ENCODE results near the gene CCDC57. TPM values are rescaled to one million over a fixed set of nuclear protein-coding genes. Genes with fewer than 3 reads are reported as not detected.
A peak's percentile ranks its signal among the peaks of the same experiment; 100 is the strongest.

CCDC57 gene
- total and polyA plus RNA-seq, 9 of the 15 experiments (the other 6 are each of a cell fraction or from before 2014, with no cell fraction given): 0.83 to 36.2 (median 13.6) TPM

- TF ChIP-seq AFF1 (IDR thresholded peaks at IDR 0.05; ENCODE audit: low read depth in 1 of 2, partially characterized antibody in 2 of 2) (no peak), NR2C2 (CRISPR knock-in tag; IDR thresholded peaks at IDR 0.05) (no peak), NR2C2 (tag; IDR thresholded peaks at IDR 0.05) (peak; percentile 52; the same call in 1 of the 2 replicates), ARNT (IDR thresholded peaks at IDR 0.05) (no peak), HNRNPK (IDR thresholded peaks at IDR 0.05; ENCODE audit: low read depth, low read length, poor library complexity, severe bottlenecking) (no peak), ZNF282 (CRISPR knock-in tag; IDR thresholded peaks at IDR 0.05) (no peak), TOE1 (IDR thresholded peaks at IDR 0.05; ENCODE audit: borderline replicate concordance) (no peak), TOE1 (CRISPR knock-in tag; IDR thresholded peaks at IDR 0.05; ENCODE audit: borderline replicate concordance, low read depth) (no peak), MYBL2 (IDR thresholded peaks at IDR 0.05; ENCODE audit: low read depth) (no peak), MYBL2 (CRISPR knock-in tag; IDR thresholded peaks at IDR 0.05; ENCODE audit: borderline replicate concordance) (no peak), SIRT6 (IDR thresholded peaks at IDR 0.05; ENCODE audit: low read depth, low read length) (no peak), PHB (CRISPR knock-in tag; IDR thresholded peaks at IDR 0.05) (no peak), THRA (IDR thresholded peaks at IDR 0.05) (no peak), ZNF232 (CRISPR knock-in tag; IDR thresholded peaks at IDR 0.05) (no peak), BCOR (IDR thresholded peaks at IDR 0.05) (no peak), ZNF316 (IDR thresholded peaks at IDR 0.05) (no peak), XRCC4 (IDR thresholded peaks at IDR 0.05; ENCODE audit: extremely low read depth, insufficient read depth, insufficient read length) (no peak), RFX1 (IDR thresholded peaks at IDR 0.05) (no peak), POLR2G (IDR thresholded peaks at IDR 0.05; ENCODE audit: low read depth, low read length) (peak; percentile 56), TEAD2 (tag; IDR thresholded peaks at IDR 0.05) (no peak), CC2D1A (IDR thresholded peaks at IDR 0.05) (no peak), ZNF449 (CRISPR knock-in tag; IDR thresholded peaks at IDR 0.05) (no peak)
These were observed 106.6 kb downstream of the CCDC57 start (continued) for GRCh38 chr17:82105882-82106687.
